IPS-NIHi7 (cell line): ENCODE data around the gene IMPA2.
"Not testable (repeated sequence)": the region's sequence is repeated elsewhere in the genome, so short reads cannot be mapped to it uniquely, and the experiment has no call there.

Experiments used
- DNase-seq: peaks from one replicate; pipeline ENCODE4 v3.0.0; 2012; ENCODE audit warnings: mixed read lengths; ENCODE audit errors: extremely low spot score

IMPA2 gene

GRCh38 chr18:11962597-11962996 lies 18.7 kb upstream of the IMPA2 start:
- no peak for DNase-seq

GRCh38 chr18:11963991-11964484 lies 17.3 kb upstream of the IMPA2 start:
- peak; percentile 37 for DNase-seq

- DNase-seq, result no peak
Measured at GRCh38 chr18:11969904-11970835, 11.1 kb upstream of the IMPA2 start.

- DNase-seq, result not testable (repeated sequence)
Measured at GRCh38 chr18:11970836-11971226, 10.5 kb upstream of the IMPA2 start.

GRCh38 chr18:11972371-11973174 lies 8.7 kb upstream of the IMPA2 start:
- no peak for DNase-seq

- DNase-seq, result no peak
Measured at GRCh38 chr18:11974741-11975325, 6.5 kb upstream of the IMPA2 start.

GRCh38 chr18:11975723-11976122 lies 5.6 kb upstream of the IMPA2 start:
- DNase-seq, result no peak

GRCh38 chr18:11976315-11977152 lies 4.8 kb upstream of the IMPA2 start:
- DNase-seq, result no peak

GRCh38 chr18:11977153-11977466 lies 4.2 kb upstream of the IMPA2 start:
- DNase-seq, result no peak

GRCh38 chr18:11978956-11979355 lies 2.4 kb upstream of the IMPA2 start:
- DNase-seq, result no peak

- DNase-seq, result no peak
Measured at GRCh38 chr18:11980163-11980493, 1.2 kb upstream of the IMPA2 start.

GRCh38 chr18:11980494-11981191 lies 664 bp upstream of the IMPA2 start:
- peak; percentile 97 for DNase-seq

- no peak for DNase-seq
Measured at GRCh38 chr18:11981543-11982366, 448 bp downstream of the IMPA2 start.

GRCh38 chr18:11982981-11983380 lies 1.7 kb downstream of the IMPA2 start:
- no peak for DNase-seq

- DNase-seq, result peak; percentile 41
Measured at GRCh38 chr18:11983592-11983991, 2.3 kb downstream of the IMPA2 start.

- DNase-seq, result no peak
Measured at GRCh38 chr18:11984091-11984490, 2.8 kb downstream of the IMPA2 start.

- no peak for DNase-seq
Measured at GRCh38 chr18:11985586-11985985, 4.3 kb downstream of the IMPA2 start.

GRCh38 chr18:11986061-11986460 lies 4.8 kb downstream of the IMPA2 start:
- no peak for DNase-seq

GRCh38 chr18:11987527-11987926 lies 6.2 kb downstream of the IMPA2 start:
- DNase-seq, result no peak

- DNase-seq, result no peak
Measured at GRCh38 chr18:11989174-11989573, 7.9 kb downstream of the IMPA2 start.
